ENCODE data around the gene ZNF496.
A peak's percentile ranks its signal among the peaks of the same experiment; 100 is the strongest.
"Not testable (repeated sequence)": the region's sequence is repeated elsewhere in the genome, so short reads cannot be mapped to it uniquely, and the experiment has no call there.

Gene ZNF496

GRCh38 chr1:247291833-247292561 is 39.7 kb downstream of the ZNF496 start:
- DNase-seq (ENCODE audit: low spot score), result peak; percentile 22

DNA sequence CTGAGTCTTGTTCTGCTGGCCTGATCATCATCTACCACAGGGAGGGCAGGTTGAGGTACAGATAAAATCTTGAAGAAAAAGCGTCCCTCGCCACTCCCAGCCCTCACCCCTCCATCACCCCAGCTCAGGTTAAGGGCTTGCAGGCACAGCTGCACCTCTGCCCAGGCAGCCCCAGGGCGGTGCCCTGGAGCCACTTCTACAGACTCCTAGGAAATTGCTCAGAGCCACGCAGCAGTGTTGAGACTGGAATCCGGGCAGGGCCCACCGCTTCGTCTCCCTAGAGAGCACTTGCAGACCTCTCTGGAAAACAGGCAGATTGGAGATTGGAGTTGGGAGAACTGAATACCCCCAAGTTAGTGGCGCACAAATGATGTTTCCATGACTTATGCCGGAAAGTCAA is 40.5 kb downstream of the ZNF496 start:
- no peak for DNase-seq (ENCODE audit: low spot score)

GRCh38 chr1:247290576-247290975 is 41.1 kb downstream of the ZNF496 start:
- DNase-seq (ENCODE audit: low spot score), result no peak

GRCh38 chr1:247289274-247289892 is 42.3 kb downstream of the ZNF496 start:
- not testable (repeated sequence) for DNase-seq (ENCODE audit: low spot score)

DNA sequence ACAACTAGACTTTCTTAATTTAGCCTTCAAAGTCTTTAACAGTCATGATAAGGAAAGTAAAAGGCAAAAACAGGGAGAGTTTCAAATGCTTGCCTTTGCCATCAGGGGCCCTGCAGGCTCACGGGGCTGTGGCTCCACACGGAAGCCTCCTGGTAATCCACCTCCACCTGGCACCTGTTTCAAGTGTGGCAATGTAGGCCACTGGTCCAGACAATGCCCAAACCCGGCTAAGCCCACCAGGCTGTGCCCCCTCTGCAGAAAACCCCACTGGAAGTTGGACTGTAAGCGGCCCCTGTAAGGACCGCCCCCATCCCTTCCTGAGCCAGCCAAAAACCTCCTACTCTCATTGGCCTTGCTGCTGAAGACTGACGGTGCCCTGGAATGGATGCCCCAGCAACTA is 43.3 kb downstream of the ZNF496 start:
- DNase-seq (ENCODE audit: low spot score), result no peak

DNA sequence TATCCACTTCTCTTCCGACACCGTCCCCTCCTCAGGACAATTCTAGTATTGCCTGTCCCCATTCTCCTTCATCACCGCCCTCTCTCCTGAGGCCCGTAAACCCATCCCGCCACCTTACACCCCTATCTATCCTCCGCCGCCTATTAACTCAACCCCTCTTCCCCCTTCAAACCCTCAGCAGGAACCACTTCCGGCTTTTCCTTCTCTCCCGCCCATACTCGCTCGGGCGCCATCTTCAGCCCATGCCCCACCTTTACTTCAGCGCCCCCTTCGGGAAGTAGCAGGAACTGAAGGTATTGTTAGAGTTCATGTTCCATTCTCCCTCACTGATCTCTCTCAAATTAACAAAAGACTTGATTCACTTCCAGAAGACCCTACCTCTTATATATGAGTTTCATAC is 44.2 kb downstream of the ZNF496 start:
- no peak for DNase-seq (ENCODE audit: low spot score)

GRCh38 chr1:247286134-247286670 is 45.5 kb downstream of the ZNF496 start:
- no peak for DNase-seq (ENCODE audit: low spot score)

DNA sequence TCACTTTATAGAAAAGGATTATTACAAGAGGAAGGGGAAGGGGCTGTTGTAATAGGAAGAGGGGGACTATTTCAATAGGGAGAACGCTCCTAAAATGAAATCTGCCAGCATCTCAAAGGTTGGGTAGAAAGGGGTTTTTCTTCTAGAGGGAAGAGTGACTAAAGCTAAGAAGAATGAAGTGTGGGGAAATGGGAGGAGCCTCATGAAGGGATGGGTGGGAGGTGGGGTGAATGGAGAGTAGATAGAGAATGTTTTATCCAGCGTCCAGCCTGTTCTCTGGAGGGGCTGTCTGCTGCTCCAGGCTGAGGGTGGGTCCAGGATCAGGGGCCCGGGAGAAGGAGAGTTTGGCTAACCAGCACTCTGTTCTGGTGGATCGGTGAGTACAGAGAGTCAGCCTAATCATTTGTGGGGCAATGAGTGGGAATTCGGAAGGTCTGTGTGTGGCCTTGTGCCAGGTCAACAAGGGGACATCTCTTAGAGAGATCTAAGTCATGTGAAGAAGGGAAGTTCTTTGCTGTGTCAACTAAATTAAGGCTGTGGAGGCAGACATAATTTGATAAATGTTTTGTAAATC is 50.6 kb downstream of the ZNF496 start:
- peak; percentile 43 for DNase-seq (ENCODE audit: low spot score)

GRCh38 chr1:247277191-247277590 is 54.5 kb downstream of the ZNF496 start:
- no peak for DNase-seq (ENCODE audit: low spot score)

DNA sequence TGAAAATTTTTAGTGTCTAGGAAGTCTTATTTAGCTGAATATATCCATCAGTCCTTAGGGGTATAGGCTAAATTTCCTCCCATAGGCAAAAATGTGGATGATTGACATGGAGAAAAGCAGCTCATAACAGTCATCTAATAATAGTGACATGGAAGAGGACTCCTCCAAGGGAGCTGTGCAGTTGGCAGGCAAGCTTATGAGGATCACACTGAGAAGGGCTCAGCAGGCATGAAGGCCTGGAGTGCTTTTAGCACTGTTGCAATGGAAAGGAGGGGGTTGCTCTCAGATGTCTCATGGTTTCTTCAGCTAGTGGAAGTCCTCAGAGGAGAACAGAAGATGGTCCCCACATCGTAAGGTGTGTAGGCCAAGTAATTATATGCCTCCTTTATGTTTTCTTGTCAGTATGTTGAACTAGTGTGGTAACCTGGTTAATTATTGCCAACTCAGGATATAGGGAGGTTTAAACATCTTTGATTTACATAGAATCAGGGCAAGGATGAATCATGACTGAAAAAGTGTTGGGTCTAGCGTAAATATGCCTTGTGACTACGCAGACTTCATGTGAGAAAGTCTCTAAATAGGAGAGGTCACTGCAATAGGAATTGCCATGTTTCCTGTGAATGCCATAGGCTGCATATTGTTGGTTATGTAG is 56.9 kb downstream of the ZNF496 start:
- no peak for DNase-seq (ENCODE audit: low spot score)

DNA sequence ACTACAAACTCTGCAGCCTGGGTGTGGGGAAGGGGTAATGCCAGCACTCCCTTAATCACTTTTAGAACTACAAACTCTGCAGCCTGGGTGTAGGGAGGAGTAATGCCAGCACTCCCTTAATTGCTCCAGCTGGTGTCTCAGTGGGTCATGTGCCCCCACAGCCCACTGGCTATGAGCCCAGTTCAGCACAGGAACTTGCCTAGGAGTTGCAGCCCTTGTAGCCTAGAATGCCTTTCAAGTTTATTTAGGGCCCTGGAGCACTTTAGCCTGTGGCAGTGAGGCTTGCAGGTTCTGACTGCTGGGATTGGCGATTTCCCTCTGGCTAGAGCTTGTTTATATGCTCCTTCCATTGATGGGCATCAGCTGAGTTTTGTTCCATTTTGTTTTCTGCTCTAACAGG is 58.7 kb downstream of the ZNF496 start:
- DNase-seq (ENCODE audit: low spot score), result no peak

DNA sequence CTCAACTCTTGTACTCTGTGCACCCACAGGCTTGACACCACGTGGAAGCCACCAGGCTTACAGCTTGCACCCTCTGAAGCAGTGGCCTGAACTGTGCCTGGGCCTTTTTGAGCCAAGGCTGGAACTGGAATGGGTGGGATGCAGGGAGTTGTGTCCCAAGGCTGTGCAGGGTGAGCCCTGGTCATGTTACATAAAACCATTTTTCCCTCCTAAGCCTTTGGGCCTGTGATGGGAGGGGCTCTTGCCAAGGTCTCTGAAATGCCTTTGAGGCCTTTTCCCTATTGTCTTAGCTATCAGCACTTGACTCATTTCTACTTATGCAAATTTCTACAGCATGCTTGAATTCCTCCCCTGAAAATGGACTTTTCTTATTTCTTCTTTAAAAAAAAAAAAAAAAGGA is 61.7 kb downstream of the ZNF496 start:
- no peak for DNase-seq (ENCODE audit: low spot score)

GRCh38 chr1:247269133-247269532 is 62.5 kb downstream of the ZNF496 start:
- DNase-seq (ENCODE audit: low spot score), result no peak

- no peak for DNase-seq (ENCODE audit: low spot score)
Measured at GRCh38 chr1:247268390-247269045, 63.1 kb downstream of the ZNF496 start.

DNA sequence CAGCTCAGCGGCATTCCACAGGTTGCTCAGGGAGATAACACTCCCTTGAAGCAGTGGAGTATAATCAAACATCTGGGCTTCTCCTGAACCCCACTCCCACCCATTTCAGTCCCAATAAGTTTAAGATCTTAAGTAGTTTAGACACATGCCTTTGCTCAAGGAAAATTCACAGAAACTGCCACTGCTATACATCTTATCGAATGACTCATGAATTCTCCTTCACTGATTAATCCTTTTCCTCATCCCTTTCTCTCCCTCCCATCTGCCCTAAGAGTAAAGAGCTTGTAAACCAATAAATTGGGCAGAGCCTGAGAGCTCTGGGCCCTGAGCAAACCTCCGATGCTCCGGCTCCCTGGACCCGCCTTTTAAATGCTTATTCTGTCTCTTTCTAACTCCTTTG is 65.6 kb downstream of the ZNF496 start:
- DNase-seq (ENCODE audit: low spot score), result no peak

DNA sequence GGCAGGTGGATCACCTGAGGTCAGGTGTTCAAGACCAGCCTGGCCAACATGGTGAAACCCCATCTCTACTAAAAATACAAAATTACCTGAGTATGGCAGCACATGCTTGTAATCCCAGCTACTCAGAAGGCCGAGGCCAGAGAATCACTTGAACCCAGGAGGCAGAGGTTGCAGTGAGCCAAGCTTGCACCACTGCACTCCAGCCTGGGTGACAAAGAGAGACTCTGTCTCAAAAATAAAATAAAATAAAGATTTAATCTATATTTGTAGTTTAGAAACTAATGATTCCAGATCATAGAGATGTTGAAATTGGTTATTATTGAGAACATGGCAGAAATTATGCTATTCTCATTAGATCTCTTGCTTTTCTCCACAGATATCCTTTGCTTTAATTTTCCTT is 75.9 kb downstream of the ZNF496 start, which contains the start of gene VN1R5:
TSS of gene VN1R5 (plus strand) at position 301 of the 400 bp plus-strand sequence.
- DNase-seq (ENCODE audit: low spot score), result not testable (repeated sequence)

- no peak for DNase-seq (ENCODE audit: low spot score)
Measured at GRCh38 chr1:247247568-247247967, 84.1 kb downstream of the ZNF496 start.

All from GM03348 (cell line).